Measurements from ENCODE around the gene SPA17. TPM values are rescaled to one million over a fixed set of nuclear protein-coding genes. Genes with fewer than 3 reads are reported as not detected.

Gene SPA17
- total and polyA plus RNA-seq, 9 of the 15 experiments (the other 6 are each of a cell fraction or from before 2014, with no cell fraction given), result 6.0 to 19.5 (median 12.6) TPM

- no peak overlapping the region for H3K4me2 ChIP-seq (ENCODE audit: insufficient read depth, low read length)
- no peak overlapping the region for H2AFZ ChIP-seq (ENCODE audit: low read depth, low read length)
- FAIRE-seq, result no peak
- no peak for DNase-seq (ENCODE audit: extremely low read depth in 1 of 4, low spot score in 3 of 4)
- no peak overlapping the region for H3K4me3 ChIP-seq
- in situ Hi-C loops (cut with MboI) (no loop called here), intact Hi-C loops (cut with micrococcal nuclease) (no loop called here)
- peaks cover 4 to 16% of the 10 kb centered on the region in 2 experiments; a peak in 2 of 5 replicates for H3K4me1 ChIP-seq (replicated peaks in 1 of 2; ENCODE audit: control insufficient read depth in 2 of 2, insufficient read depth in 2 of 2, low read length in 2 of 2)
- H4K20me1 ChIP-seq (replicated peaks; ENCODE audit: control insufficient read depth, insufficient read depth, low read length), result 0 out of 2 replicates have a peak, but pooled peaks cover 7% of the 10 kb centered on the region
- POLR2A ChIA-PET, result interaction anchor here (0.5 to 1.0 kb wide), 2 partner anchors 9 to 63 kb away, joined by 3 read pairs; no protein-coding TSS in a partner anchor
- H3K36me3 ChIP-seq (ENCODE audit: control insufficient read depth, insufficient read depth, low read length), result no peaks in the 10 kb centered on the region
- CTCF ChIA-PET (ENCODE audit: low intra/inter-chr PET ratio), result interaction anchor here (0.6 kb wide), 1 partner anchor 590 kb away, joined by 3 read pairs; no protein-coding TSS in a partner anchor
- H3K9me1 ChIP-seq (ENCODE audit: control insufficient read depth, insufficient read depth, low read length), result no peaks in the 10 kb centered on the region
- 62% methylated on average over 2 of the region's 2 CpGs for WGBS (ENCODE audit: insufficient coverage, low coverage, missing lambda C conversion rate)
- no peak for TF ChIP-seq FUS (optimal IDR thresholded peaks at IDR 0.05; ENCODE audit: low read depth, low read length)
- TF ChIP-seq, protein P1, sequence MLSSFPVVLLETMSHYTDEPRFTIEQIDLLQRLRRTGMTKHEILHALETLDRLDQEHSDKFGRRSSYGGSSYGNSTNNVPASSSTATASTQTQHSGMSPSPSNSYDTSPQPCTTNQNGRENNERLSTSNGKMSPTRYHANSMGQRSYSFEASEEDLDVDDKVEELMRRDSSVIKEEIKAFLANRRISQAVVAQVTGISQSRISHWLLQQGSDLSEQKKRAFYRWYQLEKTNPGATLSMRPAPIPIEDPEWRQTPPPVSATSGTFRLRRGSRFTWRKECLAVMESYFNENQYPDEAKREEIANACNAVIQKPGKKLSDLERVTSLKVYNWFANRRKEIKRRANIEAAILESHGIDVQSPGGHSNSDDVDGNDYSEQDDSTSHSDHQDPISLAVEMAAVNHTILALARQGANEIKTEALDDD (IDR thresholded peaks at IDR 0.05), result 0 out of 2 replicates have a peak, but pooled peaks have one; percentile 20
- no peak for TF ChIP-seq STAG1 (CRISPR knock-in tag; IDR thresholded peaks at IDR 0.05; ENCODE audit: borderline replicate concordance)
- no peaks in the 10 kb centered on the region for H3K27me3 ChIP-seq (ENCODE audit: control insufficient read depth in 2 of 2, insufficient read depth in 2 of 2, low read length in 2 of 2)
- no peak overlapping the region for H3K27ac ChIP-seq (ENCODE audit: extremely low read depth, low read depth, low read length)
- no peak overlapping the region for H3K9ac ChIP-seq (ENCODE audit: insufficient read depth in 1 of 2, low read depth in 2 of 2, low read length in 2 of 2)
- H3K79me2 ChIP-seq (ENCODE audit: control insufficient read depth, insufficient read depth, low read length), result no peaks in the 10 kb centered on the region
- ATAC-seq, result no peak
- BruUV-seq (replicated peaks), result no TSS peak
- H3K9me3 ChIP-seq (replicated peaks; ENCODE audit: control insufficient read depth, insufficient read depth, low read depth, low read length), result no peaks in the 10 kb centered on the region
Observed at GRCh38 chr11:124663861-124664260, 9.8 kb upstream of the SPA17 start.

- intact Hi-C loops (cut with micrococcal nuclease), result no loop called here
- peak; percentile 86 for FAIRE-seq
- no peak for TF ChIP-seq FOXA1 (IDR thresholded peaks at IDR 0.05; ENCODE audit: borderline replicate concordance)
- peak; percentile 38; the same call in 1 of the 2 replicates for TF ChIP-seq MYC (IDR thresholded peaks at IDR 0.05; ENCODE audit: low read depth, low read length)
- TF ChIP-seq MYC (CRISPR knock-in tag; IDR thresholded peaks at IDR 0.05; ENCODE audit: borderline replicate concordance, low read depth), result no peak
- no peak for TF ChIP-seq FOXK2 (conservative IDR thresholded peaks at IDR 0.05 in 1 of 2, IDR thresholded peaks at IDR 0.05 in 1 of 2; ENCODE audit: low read depth in 2 of 2)
- no peak for TF ChIP-seq RFX7 (CRISPR knock-in tag; IDR thresholded peaks at IDR 0.05)
- TF ChIP-seq, protein P2, sequence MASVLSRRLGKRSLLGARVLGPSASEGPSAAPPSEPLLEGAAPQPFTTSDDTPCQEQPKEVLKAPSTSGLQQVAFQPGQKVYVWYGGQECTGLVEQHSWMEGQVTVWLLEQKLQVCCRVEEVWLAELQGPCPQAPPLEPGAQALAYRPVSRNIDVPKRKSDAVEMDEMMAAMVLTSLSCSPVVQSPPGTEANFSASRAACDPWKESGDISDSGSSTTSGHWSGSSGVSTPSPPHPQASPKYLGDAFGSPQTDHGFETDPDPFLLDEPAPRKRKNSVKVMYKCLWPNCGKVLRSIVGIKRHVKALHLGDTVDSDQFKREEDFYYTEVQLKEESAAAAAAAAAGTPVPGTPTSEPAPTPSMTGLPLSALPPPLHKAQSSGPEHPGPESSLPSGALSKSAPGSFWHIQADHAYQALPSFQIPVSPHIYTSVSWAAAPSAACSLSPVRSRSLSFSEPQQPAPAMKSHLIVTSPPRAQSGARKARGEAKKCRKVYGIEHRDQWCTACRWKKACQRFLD (CRISPR knock-in tag; IDR thresholded peaks at IDR 0.05), result peak; percentile 78; the same call in 1 of the 2 replicates
- no peak for TF ChIP-seq HIVEP1 (CRISPR knock-in tag; IDR thresholded peaks at IDR 0.05)
- TF ChIP-seq CC2D1A (IDR thresholded peaks at IDR 0.05), result peak; percentile 93; the same call in 1 of the 2 replicates
- no peak for TF ChIP-seq ASH1L (IDR thresholded peaks at IDR 0.05; ENCODE audit: borderline replicate concordance, low read depth, partially characterized antibody)
- TF ChIP-seq BMI1 (IDR thresholded peaks at IDR 0.05; ENCODE audit: low read length), result no peak
Observed at GRCh38 chr11:124667601-124668000, 6.1 kb upstream of the SPA17 start.

More at GRCh38 chr11:124667601-124668000, 6.1 kb upstream of the SPA17 start:
- Histone ChIP-seq H4K20me1 (replicated peaks; ENCODE audit: control insufficient read depth, insufficient read depth, low read length) (0 out of 2 replicates have a peak, but pooled peaks cover 7% of the 10 kb centered on the region), H3K27ac (ENCODE audit: extremely low read depth, low read depth, low read length) (no peak overlapping the region), H3K4me1 (replicated peaks in 1 of 2; ENCODE audit: control insufficient read depth in 2 of 2, insufficient read depth in 2 of 2, low read length in 2 of 2) (peaks cover 4 to 21% of the 10 kb centered on the region in 2 experiments; a peak in 3 of 5 replicates), H2AFZ (ENCODE audit: low read depth, low read length) (no peak overlapping the region), H3K4me2 (ENCODE audit: insufficient read depth, low read length) (peak overlapping the region; percentile 65), H3K9me1 (ENCODE audit: control insufficient read depth, insufficient read depth, low read length) (no peaks in the 10 kb centered on the region), H3K9me3 (replicated peaks; ENCODE audit: control insufficient read depth, insufficient read depth, low read depth, low read length) (peaks cover 2% of the 10 kb centered on the region; the same call in 1 of the 2 replicates), H3K9ac (ENCODE audit: insufficient read depth in 1 of 2, low read depth in 2 of 2, low read length in 2 of 2) (no peak overlapping the region), H3K27me3 (ENCODE audit: control insufficient read depth in 2 of 2, insufficient read depth in 2 of 2, low read length in 2 of 2) (no peaks in the 10 kb centered on the region), H3K4me3 (no peak overlapping the region), H3K36me3 (ENCODE audit: control insufficient read depth, insufficient read depth, low read length) (no peaks in the 10 kb centered on the region), H3K79me2 (ENCODE audit: control insufficient read depth, insufficient read depth, low read length) (no peaks in the 10 kb centered on the region)
- ChIA-PET CTCF (ENCODE audit: low intra/inter-chr PET ratio) (interaction anchor here (1.1 to 2.6 kb wide), 2 partner anchors 95 to 172 kb away, joined by 3 to 18 read pairs; partner anchors contain the start of gene ESAM), POLR2A (interaction anchor here (0.6 to 1.5 kb wide), 5 partner anchors 10 to 227 kb away, joined by 3 to 4 read pairs (median 3); no protein-coding TSS in a partner anchor)
- in situ Hi-C loops (cut with MboI), result no loop called here
- no TSS peak for BruUV-seq (replicated peaks)
- peak; percentile 91 for ATAC-seq
- 7% methylated on average over 3 of the region's 3 CpGs for WGBS (ENCODE audit: insufficient coverage, low coverage, missing lambda C conversion rate)
- peak; percentile 45 to 85 (median 66) for DNase-seq (ENCODE audit: extremely low read depth in 1 of 4, low spot score in 3 of 4)

All from K562 (cell line).